DOHH2 (cell line): ENCODE measurements around the gene CTIF.

ENCODE experiments used
- H3F3A ChIP-seq: fragments of 200-600 bp; sonication (generic), shearing (Covaris generic); 2 replicates; pipeline ENCODE4 v1.6.0; 2016; ENCODE audit warnings: antibody characterized with exemption, mild to moderate bottlenecking; ENCODE audit not compliant: control insufficient read depth, insufficient read depth
- H3K27ac ChIP-seq: fragments of 200-600 bp; sonication (generic); 2 replicates; pipeline ENCODE4 v1.5.1; 2014; ENCODE audit warnings: low read depth, mild to moderate bottlenecking, low read length, moderate library complexity
- H3K27me3 ChIP-seq: fragments of 200-600 bp; sonication (generic); 2 replicates; pipeline ENCODE4 v1.6.1; 2014; ENCODE audit warnings: mild to moderate bottlenecking, low read length, mixed read lengths; ENCODE audit not compliant: control insufficient read depth
- H3K36me3 ChIP-seq: fragments of 200-600 bp; sonication (generic); 2 replicates; pipeline ENCODE4 v1.6.1; 2014; ENCODE audit warnings: mild to moderate bottlenecking, low read length, moderate library complexity, mixed read lengths; ENCODE audit not compliant: control insufficient read depth
- H3K4me1 ChIP-seq: fragments of 200-600 bp; sonication (generic); 2 replicates; pipeline ENCODE4 v1.6.1; 2014; ENCODE audit warnings: mild to moderate bottlenecking, low read length, mixed read lengths; ENCODE audit not compliant: control insufficient read depth
- H3K4me2 ChIP-seq: fragments of 200-600 bp; sonication (generic); 2 replicates; pipeline ENCODE4 v1.6.0; 2014; ENCODE audit warnings: mild to moderate bottlenecking, low read length, moderate library complexity
- H3K4me3 ChIP-seq: fragments of 200-600 bp; sonication (generic); 2 replicates; pipeline ENCODE4 v1.5.1; 2014; ENCODE audit warnings: mild to moderate bottlenecking, low read length, mixed read lengths
- H3K79me2 ChIP-seq: fragments of 200-600 bp; sonication (generic); 2 replicates; pipeline ENCODE4 v1.6.1; 2014; ENCODE audit warnings: mild to moderate bottlenecking, low read length, mixed read lengths; ENCODE audit not compliant: control insufficient read depth
- H3K9me2 ChIP-seq: fragments of 200-600 bp; sonication (generic); replicated peaks from 2 replicates; pipeline ENCODE4 v1.6.1; 2014; ENCODE audit warnings: mild to moderate bottlenecking, low read length, mixed read lengths; ENCODE audit not compliant: control insufficient read depth
- H3K9me3 ChIP-seq: fragments of 200-600 bp; sonication (generic); 2 replicates; pipeline ENCODE4 v1.6.1; 2014; ENCODE audit warnings: antibody characterized with exemption, low read length, mixed read lengths; ENCODE audit not compliant: control insufficient read depth, insufficient read depth
- H4K20me1 ChIP-seq: fragments of 200-600 bp; sonication (generic); 2 replicates; pipeline ENCODE4 v1.6.0; 2014; ENCODE audit warnings: low read depth, mild to moderate bottlenecking, antibody characterized with exemption, low read length, moderate library complexity; ENCODE audit not compliant: control insufficient read depth, insufficient read depth
- CTCF ChIP-seq: fragments of 200-600 bp; sonication (generic); IDR thresholded peaks from one replicate; pipeline ENCODE4 v1.5.1; 2014; ENCODE audit warnings: antibody characterized with exemption, mild to moderate bottlenecking, low read depth, low read length; ENCODE audit not compliant: poor library complexity, severe bottlenecking
- EZH2phosphoT487 ChIP-seq: fragments of 200-600 bp; sonication (generic); IDR thresholded peaks from 2 replicates; pipeline ENCODE4 v1.6.1; 2017; ENCODE audit warnings: borderline replicate concordance, mild to moderate bottlenecking, antibody characterized with exemption, low read length, moderate library complexity, mixed read lengths

The CTIF gene

GRCh38 chr18:48619016-48619415, 80.2 kb downstream of the CTIF start:
- H3K27ac ChIP-seq = no peak overlapping the region
- no peaks in the 10 kb centered on the region for H3K27me3 ChIP-seq
- H3K79me2 ChIP-seq = no peaks in the 10 kb centered on the region

GRCh38 chr18:48619501-48619900, 80.7 kb downstream of the CTIF start:
- Histone ChIP-seq H3K9me2 (no peaks in the 10 kb centered on the region), H3K27ac (no peak overlapping the region), H3K4me2 (no peak overlapping the region), H3K79me2 (no peaks in the 10 kb centered on the region), H3K36me3 (no peaks in the 10 kb centered on the region), H4K20me1 (0 out of 2 replicates have a peak, but pooled peaks cover 3% of the 10 kb centered on the region), H3K27me3 (no peaks in the 10 kb centered on the region), H3K9me3 (no peaks in the 10 kb centered on the region), H3K4me3 (no peak overlapping the region), H3K4me1 (peaks cover 52% of the 10 kb centered on the region), H3F3A (peaks cover 11% of the 10 kb centered on the region; the same call in 1 of the 2 replicates)
- TF ChIP-seq EZH2phosphoT487 (no peak), CTCF (no peak)

More at GRCh38 chr18:48619016-48619415, 80.2 kb downstream of the CTIF start:
- no peaks in the 10 kb centered on the region for H3K9me2 ChIP-seq
- no peak overlapping the region for H3K4me3 ChIP-seq
- TF ChIP-seq EZH2phosphoT487 (no peak), CTCF (no peak)
- H3K36me3 ChIP-seq = no peaks in the 10 kb centered on the region
- H3K9me3 ChIP-seq = no peaks in the 10 kb centered on the region
- peaks cover 11% of the 10 kb centered on the region; the same call in 1 of the 2 replicates for H3F3A ChIP-seq
- H3K4me1 ChIP-seq = peaks cover 51% of the 10 kb centered on the region
- 0 out of 2 replicates have a peak, but pooled peaks cover 3% of the 10 kb centered on the region for H4K20me1 ChIP-seq
- no peak overlapping the region for H3K4me2 ChIP-seq

- no peak overlapping the region for H3K4me2 ChIP-seq
- H3K4me3 ChIP-seq = no peak overlapping the region
- no peak overlapping the region for H3K27ac ChIP-seq
- no peaks in the 10 kb centered on the region for H3K27me3 ChIP-seq
- no peaks in the 10 kb centered on the region for H3K9me2 ChIP-seq
- peaks cover 11% of the 10 kb centered on the region; the same call in 1 of the 2 replicates for H3F3A ChIP-seq
- H3K4me1 ChIP-seq = peaks cover 51% of the 10 kb centered on the region
- 0 out of 2 replicates have a peak, but pooled peaks cover 3% of the 10 kb centered on the region for H4K20me1 ChIP-seq
- no peak for TF ChIP-seq CTCF
- TF ChIP-seq EZH2phosphoT487 = no peak
- no peaks in the 10 kb centered on the region for H3K79me2 ChIP-seq
- H3K36me3 ChIP-seq = no peaks in the 10 kb centered on the region
- H3K9me3 ChIP-seq = no peaks in the 10 kb centered on the region
Measured at GRCh38 chr18:48620071-48620470, 81.2 kb downstream of the CTIF start.
